HK-2 (cell line): Measurements from ENCODE around the gene ST8SIA5.
"Not testable (repeated sequence)": the region's sequence is repeated elsewhere in the genome, so short reads cannot be mapped to it uniquely, and the experiment has no call there.

Experiments
- DNase-seq: peaks from one replicate; pipeline ENCODE4 v3.0.0-alpha.2; 2018; ENCODE audit not compliant: unreplicated experiment

Gene ST8SIA5

GRCh38 chr18:46756559-46757201, at the start of gene ST8SIA5:
Gene ST8SIA5 (minus strand): TSS chr18:46757053. CDS start chr18:46756508, 545 bp downstream.
- peak; percentile 17 for DNase-seq

- not testable (repeated sequence) for DNase-seq
Observed at GRCh38 chr18:46795945-46796344, 39.1 kb upstream of the ST8SIA5 start.

- no peak for DNase-seq
Observed at GRCh38 chr18:46794607-46795006, 37.8 kb upstream of the ST8SIA5 start.

- no peak for DNase-seq
Observed at GRCh38 chr18:46793565-46793964, 36.7 kb upstream of the ST8SIA5 start.

- DNase-seq = no peak
Observed at GRCh38 chr18:46789088-46789487, 32.2 kb upstream of the ST8SIA5 start.

- no peak for DNase-seq
Observed at GRCh38 chr18:46787674-46788073, 30.8 kb upstream of the ST8SIA5 start.

GRCh38 chr18:46772357-46772756, 15.5 kb upstream of the ST8SIA5 start:
- DNase-seq = no peak

- no peak for DNase-seq
Observed at GRCh38 chr18:46771141-46771540, 14.3 kb upstream of the ST8SIA5 start.

- DNase-seq = no peak
Observed at GRCh38 chr18:46770708-46771107, 13.9 kb upstream of the ST8SIA5 start.

- no peak for DNase-seq
Observed at GRCh38 chr18:46768166-46768921, 11.5 kb upstream of the ST8SIA5 start.

GRCh38 chr18:46767217-46767616, 10.4 kb upstream of the ST8SIA5 start:
- no peak for DNase-seq

GRCh38 chr18:46764586-46764985, 7.7 kb upstream of the ST8SIA5 start:
- no peak for DNase-seq

- DNase-seq = no peak
Observed at GRCh38 chr18:46761059-46761769, 4.4 kb upstream of the ST8SIA5 start.

- DNase-seq = no peak
Observed at GRCh38 chr18:46759890-46760289, 3.0 kb upstream of the ST8SIA5 start.

- no peak for DNase-seq
Observed at GRCh38 chr18:46756025-46756558, 761 bp downstream of the ST8SIA5 start.

- DNase-seq = no peak
Observed at GRCh38 chr18:46755315-46756024, 1.4 kb downstream of the ST8SIA5 start.

GRCh38 chr18:46754661-46755292, 2.1 kb downstream of the ST8SIA5 start:
- no peak for DNase-seq

GRCh38 chr18:46754188-46754587, 2.7 kb downstream of the ST8SIA5 start:
- DNase-seq = no peak

- DNase-seq = no peak
Observed at GRCh38 chr18:46751882-46752281, 5.0 kb downstream of the ST8SIA5 start.

- DNase-seq = no peak
Observed at GRCh38 chr18:46750626-46751025, 6.2 kb downstream of the ST8SIA5 start.

GRCh38 chr18:46748466-46748865, 8.4 kb downstream of the ST8SIA5 start:
- no peak for DNase-seq
